ENCODE data around the gene SORCS2. TPM values are rescaled to one million over a fixed set of nuclear protein-coding genes. Genes with fewer than 3 reads are reported as not detected.
A peak's percentile ranks its signal among the peaks of the same experiment; 100 is the strongest.

The SORCS2 gene
- total and polyA plus RNA-seq, 7 donors: 0.18 to 1.5 (median 0.36) TPM

GRCh38 chr4:7326306-7326692, 134.0 kb downstream of the SORCS2 start:
- ATAC-seq (no peak), DNase-seq (peak in 1 of 2 donors; percentile 30)
- no peak for TF ChIP-seq CTCF (IDR thresholded peaks at IDR 0.05)
- no peaks in the 10 kb centered on the region for H3K36me3 ChIP-seq (ENCODE audit: insufficient read depth in 1 of 2, low read depth in 1 of 2)
- 65 to 85% (median 80%) methylated on average over 12 of the region's 12 CpGs for WGBS, 3 donors
- H3K27ac ChIP-seq: no peak overlapping the region
- H3K27me3 ChIP-seq (ENCODE audit: insufficient read depth in 3 of 3, low read length in 2 of 3): peaks cover 0 to 32% (median 4%) of the 10 kb centered on the region in 3 donors
- no peaks in the 10 kb centered on the region for H3K4me1 ChIP-seq
- H3K9me3 ChIP-seq: no peaks in the 10 kb centered on the region
- intact Hi-C loops (cut with DNase I): no loop called here
- H3K4me3 ChIP-seq: no peak overlapping the region

GRCh38 chr4:7326693-7327340, 134.5 kb downstream of the SORCS2 start:
- intact Hi-C loops (cut with DNase I): no loop called here
- no peak for TF ChIP-seq CTCF (IDR thresholded peaks at IDR 0.05)
- Histone ChIP-seq H3K9me3 (no peaks in the 10 kb centered on the region), H3K4me3 (no peak overlapping the region), H3K36me3 (ENCODE audit: insufficient read depth in 1 of 2, low read depth in 1 of 2) (no peaks in the 10 kb centered on the region), H3K27me3 (ENCODE audit: insufficient read depth in 3 of 3, low read length in 2 of 3) (peaks cover 0 to 34% (median 4%) of the 10 kb centered on the region in 3 donors), H3K27ac (no peak overlapping the region), H3K4me1 (no peaks in the 10 kb centered on the region)
- ATAC-seq: no peak
- DNase-seq: peak in 1 of 2 donors; percentile 52
- 39 to 58% (median 45%) methylated on average over 20 of the region's 20 CpGs for WGBS, 3 donors

- Histone ChIP-seq H3K27me3 (ENCODE audit: insufficient read depth in 3 of 3, low read length in 2 of 3) (peaks cover 0 to 34% (median 4%) of the 10 kb centered on the region in 3 donors), H3K36me3 (ENCODE audit: insufficient read depth in 1 of 2, low read depth in 1 of 2) (no peaks in the 10 kb centered on the region), H3K27ac (no peak overlapping the region), H3K9me3 (no peaks in the 10 kb centered on the region), H3K4me3 (no peak overlapping the region), H3K4me1 (no peaks in the 10 kb centered on the region)
- WGBS, 3 donors: 40 to 70% (median 41%) methylated on average over 16 to 17 of the region's 17 CpGs
- intact Hi-C loops (cut with DNase I): no loop called here
- ATAC-seq (no peak), DNase-seq (peak in 1 of 2 donors; percentile 39)
- TF ChIP-seq CTCF (IDR thresholded peaks at IDR 0.05): no peak
Measured at GRCh38 chr4:7327341-7327885, 135.1 kb downstream of the SORCS2 start.

- intact Hi-C loops (cut with DNase I): no loop called here
- Histone ChIP-seq H3K27me3 (ENCODE audit: insufficient read depth in 3 of 3, low read length in 2 of 3) (peaks cover 0 to 30% (median under 1%) of the 10 kb centered on the region in 3 donors), H3K9me3 (no peaks in the 10 kb centered on the region), H3K4me3 (no peak overlapping the region), H3K4me1 (no peaks in the 10 kb centered on the region), H3K36me3 (ENCODE audit: insufficient read depth in 1 of 2, low read depth in 1 of 2) (no peaks in the 10 kb centered on the region), H3K27ac (no peak overlapping the region)
- DNase-seq: peak in 1 of 2 donors; percentile 13
- WGBS, 3 donors: 74 to 94% (median 74%) methylated on average over 15 of the region's 15 CpGs
- ATAC-seq: no peak
- TF ChIP-seq CTCF (IDR thresholded peaks at IDR 0.05): no peak
Measured at GRCh38 chr4:7328162-7328912, 136.0 kb downstream of the SORCS2 start.

All from psoas muscle (tissue), 8 donors.